Fibroblast of lung (primary cell): ENCODE results near the gene RFPL1. TPM values are rescaled to one million over a fixed set of nuclear protein-coding genes. Genes with fewer than 3 reads are reported as not detected.

ENCODE experiments used
- DNase-seq, 2 donors: peaks; one replicate each; pipeline versions ENCODE4 v3.0.0 to v3.0.0-alpha.2; 2010; ENCODE audit warnings: low read depth in 2 of 2
- H2AFZ ChIP-seq: 2 replicates; pipeline ENCODE4 v1.5.1; 2012; ENCODE audit warnings: low read length, control low read depth, inconsistent platforms
- H3K27ac ChIP-seq: 2 replicates; pipeline ENCODE4 v1.5.1; 2011; ENCODE audit warnings: low read length, control low read depth; ENCODE audit not compliant: insufficient read depth
- H3K27me3 ChIP-seq: 2 replicates; pipeline ENCODE4 v1.5.1; 2011; ENCODE audit warnings: mild to moderate bottlenecking, low read length; ENCODE audit not compliant: control insufficient read depth, insufficient read depth
- H3K36me3 ChIP-seq: 2 replicates; pipeline ENCODE4 v1.5.1; 2011; ENCODE audit warnings: low read length; ENCODE audit not compliant: control insufficient read depth, insufficient read depth
- H3K4me1 ChIP-seq: 2 replicates; pipeline ENCODE4 v1.5.1; 2011; ENCODE audit warnings: low read length; ENCODE audit not compliant: control insufficient read depth, insufficient read depth; ENCODE audit errors: extremely low read depth
- H3K4me2 ChIP-seq: 2 replicates; pipeline ENCODE4 v1.5.1; 2011; ENCODE audit warnings: low read length, control low read depth; ENCODE audit not compliant: insufficient read depth; ENCODE audit errors: extremely low read depth
- H3K4me3 ChIP-seq, 4 experiments: fragments of 200-600 bp in 1 of 4; sonication (generic) in 1 of 4; replicated peaks in 1 of 4; 2 replicates each; pipeline ENCODE4 v1.5.1; 2011 to 2016; ENCODE audit warnings: low read length in 4 of 4, low read depth in 3 of 4, mild to moderate bottlenecking in 3 of 4, control low read depth in 2 of 4, inconsistent platforms in 1 of 4, mixed read lengths in 1 of 4; ENCODE audit not compliant: insufficient read depth in 1 of 4; ENCODE audit errors: control extremely low read depth in 1 of 4
- H3K79me2 ChIP-seq: 2 replicates; pipeline ENCODE4 v1.5.1; 2012; ENCODE audit warnings: mild to moderate bottlenecking, low read length, inconsistent platforms; ENCODE audit not compliant: control insufficient read depth, insufficient read depth
- H3K9ac ChIP-seq: 2 replicates; pipeline ENCODE4 v1.5.1; 2011; ENCODE audit warnings: mild to moderate bottlenecking, low read length, control low read depth; ENCODE audit not compliant: insufficient read depth
- H3K9me3 ChIP-seq: 2 replicates; pipeline ENCODE4 v1.5.1; 2012; ENCODE audit warnings: low read depth, low read length; ENCODE audit not compliant: control insufficient read depth, insufficient read depth
- H4K20me1 ChIP-seq: 2 replicates; pipeline ENCODE4 v1.5.1; 2011; ENCODE audit warnings: low read length; ENCODE audit not compliant: control insufficient read depth, insufficient read depth; ENCODE audit errors: extremely low read depth
- CTCF ChIP-seq, 2 donors: IDR thresholded peaks in 1 of 2; conservative IDR thresholded peaks in 1 of 2; 1 replicate in 1 of 2; 2 replicates in 1 of 2; pipeline ENCODE4 v1.5.1; 2011 to 2012; ENCODE audit warnings: low read length in 2 of 2, control low read depth in 1 of 2, inconsistent platforms in 1 of 2, low read depth in 1 of 2, mild to moderate bottlenecking in 1 of 2
- EZH2 ChIP-seq: IDR thresholded peaks from 2 replicates; pipeline ENCODE4 v1.5.1; 2012; ENCODE audit warnings: low read length, control low read depth, mild to moderate bottlenecking; ENCODE audit errors: missing control alignments
- polyA plus RNA-seq, 2 donors: library from polyadenylated mRNA; depleted of rRNA in 1 of 2; stranded (reverse) in 1 of 2; unstranded in 1 of 2; fragments of >200 nt; gene quantifications; 2 replicates each; pipeline ENCODE4 v1.2.1, GENCODE V29; 2011 to 2012; ENCODE audit warnings: missing spikeins in 1 of 2
- total RNA-seq: library from RNA; depleted of rRNA; stranded (reverse); fragments of >200 nt; gene quantifications from 2 replicates; pipeline ENCODE4 v1.2.1, GENCODE V29; 2014

The RFPL1 gene
- total and polyA plus RNA-seq, 2 donors (not counting 1 experiment from before 2014, with no cell fraction given): not detected

- H3K4me2 ChIP-seq: no peak overlapping the region
- peaks cover 7% of the 10 kb centered on the region for H3K27me3 ChIP-seq
- no peaks in the 10 kb centered on the region for H4K20me1 ChIP-seq
- H2AFZ ChIP-seq: no peak overlapping the region
- no peak overlapping the region for H3K27ac ChIP-seq
- H3K36me3 ChIP-seq: no peaks in the 10 kb centered on the region
- H3K79me2 ChIP-seq: no peaks in the 10 kb centered on the region
- no peaks in the 10 kb centered on the region for H3K4me1 ChIP-seq
- no peak overlapping the region for H3K9ac ChIP-seq
- TF ChIP-seq CTCF (conservative IDR thresholded peaks at IDR 0.05 in 1 of 2, IDR thresholded peaks at IDR 0.05 in 1 of 2; ENCODE audit: low read depth in 1 of 2, low read length in 2 of 2) (no peak), EZH2 (no peak)
- H3K4me3 ChIP-seq: no peak overlapping the region
- no peak for DNase-seq
- H3K9me3 ChIP-seq: no peaks in the 10 kb centered on the region
These were observed 34.6 kb downstream of the RFPL1 start for GRCh38 chr22:29473001-29473400.

GRCh38 chr22:29475550-29475949 is 37.2 kb downstream of the RFPL1 start:
- no peak for TF ChIP-seq EZH2
- no peak for TF ChIP-seq CTCF (conservative IDR thresholded peaks at IDR 0.05 in 1 of 2, IDR thresholded peaks at IDR 0.05 in 1 of 2; ENCODE audit: low read depth in 1 of 2, low read length in 2 of 2)
- Histone ChIP-seq H3K9ac (no peak overlapping the region), H3K9me3 (no peaks in the 10 kb centered on the region), H3K4me3 (no peak overlapping the region), H3K4me1 (no peaks in the 10 kb centered on the region), H3K27me3 (peaks cover 23% of the 10 kb centered on the region), H2AFZ (no peak overlapping the region), H3K27ac (no peak overlapping the region), H3K4me2 (no peak overlapping the region), H3K36me3 (no peaks in the 10 kb centered on the region), H4K20me1 (no peaks in the 10 kb centered on the region), H3K79me2 (no peaks in the 10 kb centered on the region)
- no peak for DNase-seq

GRCh38 chr22:29476116-29476515 is 37.7 kb downstream of the RFPL1 start:
- H3K4me2 ChIP-seq: no peak overlapping the region
- no peaks in the 10 kb centered on the region for H3K79me2 ChIP-seq
- no peak overlapping the region for H3K9ac ChIP-seq
- H4K20me1 ChIP-seq: no peaks in the 10 kb centered on the region
- no peak overlapping the region for H3K4me3 ChIP-seq
- no peaks in the 10 kb centered on the region for H3K9me3 ChIP-seq
- H3K27me3 ChIP-seq: peaks cover 27% of the 10 kb centered on the region
- no peaks in the 10 kb centered on the region for H3K4me1 ChIP-seq
- H3K36me3 ChIP-seq: no peaks in the 10 kb centered on the region
- H2AFZ ChIP-seq: no peak overlapping the region
- no peak overlapping the region for H3K27ac ChIP-seq
- DNase-seq: no peak
- TF ChIP-seq CTCF (conservative IDR thresholded peaks at IDR 0.05 in 1 of 2, IDR thresholded peaks at IDR 0.05 in 1 of 2; ENCODE audit: low read depth in 1 of 2, low read length in 2 of 2) (no peak), EZH2 (no peak)
